Loucy (cell line): ENCODE data around the gene MAP3K19.

Experiments
- EZH2phosphoT487 ChIP-seq: fragments of 200-600 bp; IDR thresholded peaks from 2 replicates; pipeline ENCODE4 v1.6.1; 2018; ENCODE audit warnings: antibody characterized with exemption, mild to moderate bottlenecking, moderate library complexity, borderline replicate concordance
- TF ChIP-seq, protein P1 (sequence below): fragments of 200-600 bp; sonication (generic); conservative IDR thresholded peaks from 2 replicates; pipeline ENCODE4 v1.5.1; 2014; ENCODE audit warnings: mild to moderate bottlenecking, antibody characterized with exemption, low read length

DNA sequence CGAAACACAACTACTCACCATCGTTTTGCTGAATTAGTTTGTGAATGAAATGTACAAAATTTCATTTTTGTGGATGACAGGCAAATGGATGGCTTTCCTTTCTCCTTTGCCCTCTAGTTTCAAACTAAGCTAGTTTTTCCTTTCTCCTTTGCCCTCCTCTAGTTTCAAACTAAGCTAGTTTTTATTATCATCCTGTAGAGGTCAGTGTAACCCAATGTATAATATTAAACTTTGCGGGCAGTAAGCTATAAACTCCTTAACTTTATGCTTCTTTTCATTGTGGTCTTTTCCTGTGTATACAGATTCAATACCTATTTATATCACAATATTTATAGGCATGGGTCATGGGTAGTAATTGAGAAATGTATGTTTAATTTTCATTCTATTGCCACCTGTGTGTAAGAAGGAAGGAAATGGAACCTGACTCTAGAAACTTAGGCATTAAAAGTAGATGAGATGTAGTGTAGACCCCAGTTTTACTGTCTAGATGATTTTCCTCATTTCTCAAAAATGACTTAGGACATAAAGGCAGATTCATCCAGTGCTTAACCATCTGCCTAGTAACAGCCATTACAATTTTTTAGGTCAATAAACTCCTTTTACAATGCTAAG is 58.1 kb downstream of the MAP3K19 start:
- TF ChIP-seq, protein P1, sequence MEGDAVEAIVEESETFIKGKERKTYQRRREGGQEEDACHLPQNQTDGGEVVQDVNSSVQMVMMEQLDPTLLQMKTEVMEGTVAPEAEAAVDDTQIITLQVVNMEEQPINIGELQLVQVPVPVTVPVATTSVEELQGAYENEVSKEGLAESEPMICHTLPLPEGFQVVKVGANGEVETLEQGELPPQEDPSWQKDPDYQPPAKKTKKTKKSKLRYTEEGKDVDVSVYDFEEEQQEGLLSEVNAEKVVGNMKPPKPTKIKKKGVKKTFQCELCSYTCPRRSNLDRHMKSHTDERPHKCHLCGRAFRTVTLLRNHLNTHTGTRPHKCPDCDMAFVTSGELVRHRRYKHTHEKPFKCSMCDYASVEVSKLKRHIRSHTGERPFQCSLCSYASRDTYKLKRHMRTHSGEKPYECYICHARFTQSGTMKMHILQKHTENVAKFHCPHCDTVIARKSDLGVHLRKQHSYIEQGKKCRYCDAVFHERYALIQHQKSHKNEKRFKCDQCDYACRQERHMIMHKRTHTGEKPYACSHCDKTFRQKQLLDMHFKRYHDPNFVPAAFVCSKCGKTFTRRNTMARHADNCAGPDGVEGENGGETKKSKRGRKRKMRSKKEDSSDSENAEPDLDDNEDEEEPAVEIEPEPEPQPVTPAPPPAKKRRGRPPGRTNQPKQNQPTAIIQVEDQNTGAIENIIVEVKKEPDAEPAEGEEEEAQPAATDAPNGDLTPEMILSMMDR: peak; percentile 78
- TF ChIP-seq EZH2phosphoT487: no peak
